ENCODE measurements around the gene PTGIS. TPM values are rescaled to one million over a fixed set of nuclear protein-coding genes. Genes with fewer than 3 reads are reported as not detected.
"Not testable (repeated sequence)": the region's sequence is repeated elsewhere in the genome, so short reads cannot be mapped to it uniquely, and the experiment has no call there.

Gene PTGIS
- total RNA-seq, 1 donor from 2014 or later = 72.1 TPM

GRCh38 chr20:49568278-49569151, 578 bp upstream of the PTGIS start:
- DNase-seq (ENCODE audit: extremely low spot score, unreplicated experiment) = no peak
- H3K27ac Mint-ChIP-seq (ENCODE audit: unreplicated experiment) = peak overlapping the region; percentile 64
- H3K27me3 Mint-ChIP-seq (ENCODE audit: unreplicated experiment) = no peaks in the 10 kb centered on the region
- H3K4me1 Mint-ChIP-seq (ENCODE audit: unreplicated experiment) = peaks cover 75% of the 10 kb centered on the region
- no peaks in the 10 kb centered on the region for H3K9me3 Mint-ChIP-seq (ENCODE audit: unreplicated experiment)
- no peak for TF ChIP-seq CTCF (IDR thresholded peaks at IDR 0.05)
- H3K36me3 Mint-ChIP-seq (ENCODE audit: unreplicated experiment) = peaks cover 7% of the 10 kb centered on the region
- H3K4me3 Mint-ChIP-seq (ENCODE audit: unreplicated experiment) = peak overlapping the region; percentile 70

GRCh38 chr20:49566401-49567364, 1.3 kb downstream of the PTGIS start:
- no peak for DNase-seq (ENCODE audit: extremely low spot score, unreplicated experiment)

DNA sequence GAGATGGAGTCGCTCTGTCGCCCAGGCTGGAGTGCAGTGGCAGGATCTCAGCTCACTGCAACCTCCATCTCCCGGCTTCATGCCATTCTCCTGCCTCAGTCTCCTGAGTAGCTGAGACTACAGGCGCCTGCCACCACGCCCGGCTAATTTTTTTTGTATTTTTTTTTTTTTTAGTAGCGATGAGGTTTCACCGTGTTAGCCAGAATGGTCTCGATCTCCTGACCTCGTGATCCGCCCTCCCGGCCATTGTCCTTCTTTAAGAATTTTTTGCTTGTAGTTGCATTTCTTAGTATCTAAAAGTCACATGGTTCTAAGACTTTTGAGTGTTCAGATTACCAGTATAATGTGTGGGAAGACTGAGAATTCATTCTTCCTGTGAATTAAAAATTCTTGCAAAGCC, 2.9 kb downstream of the PTGIS start:
- H3K36me3 Mint-ChIP-seq (ENCODE audit: unreplicated experiment) = peaks cover 11% of the 10 kb centered on the region
- H3K4me3 Mint-ChIP-seq (ENCODE audit: unreplicated experiment); H3K9me3 Mint-ChIP-seq (ENCODE audit: unreplicated experiment); DNase-seq (ENCODE audit: extremely low spot score, unreplicated experiment); H3K27me3 Mint-ChIP-seq (ENCODE audit: unreplicated experiment): not testable (repeated sequence)
- peak overlapping the region; percentile 7 for H3K27ac Mint-ChIP-seq (ENCODE audit: unreplicated experiment)
- H3K4me1 Mint-ChIP-seq (ENCODE audit: unreplicated experiment) = peaks cover 81% of the 10 kb centered on the region

More at GRCh38 chr20:49566401-49567364, 1.3 kb downstream of the PTGIS start:
- Mint-ChIP-seq H3K27me3 (ENCODE audit: unreplicated experiment) (no peaks in the 10 kb centered on the region), H3K4me1 (ENCODE audit: unreplicated experiment) (peaks cover 80% of the 10 kb centered on the region), H3K36me3 (ENCODE audit: unreplicated experiment) (peaks cover 7% of the 10 kb centered on the region), H3K9me3 (ENCODE audit: unreplicated experiment) (no peaks in the 10 kb centered on the region), H3K27ac (ENCODE audit: unreplicated experiment) (peak overlapping the region; percentile 76), H3K4me3 (ENCODE audit: unreplicated experiment) (peak overlapping the region; percentile 69)
- no peak for TF ChIP-seq CTCF (IDR thresholded peaks at IDR 0.05)

DNA sequence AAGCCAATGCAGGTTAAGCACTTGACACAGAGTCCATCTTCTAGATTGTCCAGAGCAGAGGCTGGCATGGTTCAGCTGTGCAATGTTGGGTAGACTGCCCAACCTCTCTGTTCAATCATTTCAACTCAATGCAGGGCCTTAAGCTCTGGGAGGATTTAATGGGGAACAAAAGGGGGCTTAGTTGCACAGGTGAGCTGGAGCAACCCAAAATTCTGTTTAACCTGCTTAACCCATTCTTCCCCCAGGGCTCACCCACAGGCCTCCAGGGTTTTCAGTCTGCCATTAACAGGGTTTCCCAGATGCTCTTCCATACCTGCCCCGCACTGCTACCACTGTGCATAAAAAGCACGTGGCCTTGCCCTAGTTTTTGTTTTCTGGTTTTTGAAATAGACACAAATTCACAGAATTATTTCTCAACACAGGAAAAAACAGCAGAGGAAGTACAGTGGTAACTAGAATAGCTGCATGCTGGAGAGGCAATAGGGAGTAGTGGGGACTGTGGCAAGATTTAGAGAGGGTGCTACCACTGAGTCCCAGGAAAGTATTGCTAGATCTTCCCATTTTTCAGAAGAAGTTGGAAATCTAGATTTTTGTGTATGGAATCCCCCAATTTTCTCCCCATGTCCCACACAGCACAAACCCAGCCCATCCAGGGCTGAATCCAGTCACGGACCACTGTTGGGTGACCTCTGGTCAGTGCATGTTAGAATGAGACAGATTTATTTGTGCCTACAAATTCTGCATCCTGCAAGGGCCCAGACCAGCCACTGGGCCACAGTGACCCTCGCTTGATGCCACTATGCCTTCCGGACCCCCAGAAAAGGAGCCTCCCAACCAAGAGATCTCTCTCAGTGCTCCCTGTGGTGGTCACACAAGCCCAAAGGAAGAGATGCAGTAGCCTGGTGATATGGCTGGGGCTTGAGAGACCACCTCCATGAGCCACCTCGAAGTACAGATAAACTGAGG, 4.6 kb downstream of the PTGIS start:
- no peak for TF ChIP-seq CTCF (IDR thresholded peaks at IDR 0.05)
- no peaks in the 10 kb centered on the region for H3K27me3 Mint-ChIP-seq (ENCODE audit: unreplicated experiment)
- peaks cover 77% of the 10 kb centered on the region for H3K4me1 Mint-ChIP-seq (ENCODE audit: unreplicated experiment)
- peaks cover 17% of the 10 kb centered on the region for H3K36me3 Mint-ChIP-seq (ENCODE audit: unreplicated experiment)
- no peaks in the 10 kb centered on the region for H3K9me3 Mint-ChIP-seq (ENCODE audit: unreplicated experiment)
- no peak overlapping the region for H3K4me3 Mint-ChIP-seq (ENCODE audit: unreplicated experiment)
- no peak for DNase-seq (ENCODE audit: extremely low spot score, unreplicated experiment)
- peak overlapping the region; percentile 81 for H3K27ac Mint-ChIP-seq (ENCODE audit: unreplicated experiment)

Data from osteocyte (in vitro differentiated cells).